IPS-18a (cell line): ENCODE results near the gene SUMF1.
A peak's percentile ranks its signal among the peaks of the same experiment; 100 is the strongest.

Source experiments
- H3K27ac ChIP-seq: one replicate; pipeline ENCODE4 v1.5.1; 2013; ENCODE audit warnings: low read length
- H3K27me3 ChIP-seq: one replicate; pipeline ENCODE4 v1.6.1; 2013; ENCODE audit warnings: mild to moderate bottlenecking, low read length; ENCODE audit not compliant: control insufficient read depth, insufficient read depth
- H3K36me3 ChIP-seq: one replicate; pipeline ENCODE4 v1.6.1; 2013; ENCODE audit warnings: low read depth, low read length; ENCODE audit not compliant: control insufficient read depth
- H3K4me1 ChIP-seq: one replicate; pipeline ENCODE4 v1.6.1; 2013; ENCODE audit warnings: low read depth, low read length; ENCODE audit not compliant: control insufficient read depth
- H3K4me3 ChIP-seq: one replicate; pipeline ENCODE4 v1.5.1; 2013; ENCODE audit warnings: low read length
- H3K9ac ChIP-seq: one replicate; pipeline ENCODE4 v1.6.1; 2013; ENCODE audit warnings: mild to moderate bottlenecking, low read length, moderate library complexity
- H3K9me3 ChIP-seq: one replicate; pipeline ENCODE4 v1.6.1; 2013; ENCODE audit warnings: low read depth, low read length; ENCODE audit not compliant: control insufficient read depth

The SUMF1 gene

DNA sequence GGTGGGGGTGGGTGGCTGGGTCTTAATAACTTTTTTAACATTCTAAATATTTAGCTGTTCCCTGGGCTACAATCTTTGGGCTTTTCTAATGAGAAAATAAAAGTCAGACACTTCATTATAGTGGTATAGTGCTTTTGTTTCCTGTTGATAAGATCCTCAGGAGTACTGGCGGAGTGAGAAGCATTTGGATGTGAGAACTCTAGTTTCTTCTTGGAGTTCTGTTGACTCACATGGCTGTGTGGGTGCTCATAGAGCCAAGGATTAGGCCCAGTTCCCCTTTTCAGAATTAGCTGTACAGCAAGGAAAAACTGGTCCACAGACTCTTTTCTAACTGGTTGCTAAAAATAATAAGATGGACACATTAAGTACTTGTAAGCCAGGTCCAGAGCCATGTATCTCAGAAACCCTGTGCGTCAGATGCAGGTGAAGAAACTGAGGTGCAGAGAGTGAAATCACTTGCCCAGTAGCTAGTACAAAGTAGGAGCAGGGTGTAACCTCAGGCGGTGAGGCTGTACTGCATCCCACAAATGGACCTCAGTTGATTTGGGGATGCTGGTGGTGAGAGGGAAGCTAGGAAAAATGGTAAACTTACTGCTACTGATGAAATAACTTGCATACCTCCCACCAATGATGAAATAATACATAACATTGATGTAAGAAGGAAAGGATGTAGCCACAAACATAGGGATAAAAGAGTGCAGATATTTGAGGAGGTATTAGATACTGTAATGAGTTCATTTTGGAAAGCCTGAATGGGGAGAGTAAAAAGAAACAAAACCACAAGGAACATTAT, 28.4 kb upstream of the SUMF1 start:
- H3K27ac ChIP-seq = no peak overlapping the region
- no peaks in the 10 kb centered on the region for H3K36me3 ChIP-seq
- H3K4me3 ChIP-seq = no peak overlapping the region
- no peak overlapping the region for H3K9ac ChIP-seq
- H3K4me1 ChIP-seq = peaks cover 10% of the 10 kb centered on the region
- no peaks in the 10 kb centered on the region for H3K9me3 ChIP-seq
- H3K27me3 ChIP-seq = peaks cover 35% of the 10 kb centered on the region

DNA sequence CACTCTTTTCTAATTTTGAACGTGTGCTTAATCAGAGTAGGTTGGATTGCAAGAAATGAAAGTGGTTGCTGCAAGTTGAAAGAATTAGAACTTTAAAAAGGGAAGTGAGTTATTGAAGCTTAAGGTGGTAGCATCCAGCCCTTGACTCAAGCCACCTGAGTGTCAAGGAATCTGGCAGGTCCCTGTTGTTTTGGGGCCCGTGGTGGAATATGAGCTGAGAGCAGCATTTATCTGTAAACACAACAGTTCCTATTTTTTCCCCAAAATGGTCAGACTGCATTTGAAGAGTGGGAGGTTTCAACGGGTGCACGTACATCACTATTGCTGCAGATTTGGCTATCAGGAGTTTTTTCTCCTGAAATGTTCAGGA, 27.8 kb upstream of the SUMF1 start:
- H3K4me1 ChIP-seq = peaks cover 10% of the 10 kb centered on the region
- H3K4me3 ChIP-seq = no peak overlapping the region
- no peak overlapping the region for H3K27ac ChIP-seq
- peaks cover 37% of the 10 kb centered on the region for H3K27me3 ChIP-seq
- H3K36me3 ChIP-seq = no peaks in the 10 kb centered on the region
- no peak overlapping the region for H3K9ac ChIP-seq
- no peaks in the 10 kb centered on the region for H3K9me3 ChIP-seq

DNA sequence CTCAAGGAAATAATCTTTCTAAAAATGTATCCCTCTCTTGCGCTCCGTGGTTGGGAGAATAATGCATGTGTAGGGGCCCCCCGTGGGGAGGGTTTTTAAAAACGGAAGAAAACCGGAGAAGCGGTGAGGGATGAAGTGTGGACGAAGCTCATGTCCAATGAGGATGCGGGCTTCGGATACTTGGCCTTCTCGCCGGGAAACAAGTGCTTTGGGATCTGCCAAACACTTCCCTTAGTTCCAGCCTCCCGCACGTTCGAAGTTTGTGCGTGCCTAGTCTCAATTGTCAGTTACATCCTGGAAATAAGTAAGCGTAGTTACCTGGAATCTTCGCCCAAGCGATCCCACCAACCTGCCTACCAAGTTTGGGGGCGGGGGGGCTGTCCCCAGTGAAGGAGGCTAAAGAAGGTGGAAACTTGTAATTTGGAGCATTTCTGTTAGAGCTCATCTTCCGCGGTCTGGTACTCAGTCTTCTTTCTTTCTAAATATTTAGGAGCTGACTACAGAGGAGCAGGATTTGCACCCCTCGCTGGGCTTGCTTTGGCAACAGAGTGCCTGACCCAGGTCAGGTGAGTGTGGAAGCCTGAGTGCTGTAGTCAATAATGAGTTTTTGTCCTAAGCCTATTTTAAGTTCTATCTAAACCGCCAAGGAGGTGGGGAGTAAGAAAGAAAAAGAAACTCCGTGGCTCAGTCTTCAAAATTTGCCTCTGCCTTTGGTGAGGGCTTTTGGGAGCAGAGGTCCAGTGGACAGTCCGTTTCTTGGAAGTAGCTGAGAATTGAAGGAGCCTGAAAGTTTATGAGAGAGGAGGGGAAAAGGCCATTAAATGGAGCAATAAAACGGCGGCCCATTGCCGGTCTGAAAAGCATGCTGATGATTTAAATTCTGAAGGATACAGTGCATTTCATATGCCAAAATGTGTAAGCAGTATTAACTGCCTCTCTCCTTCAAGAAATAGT, 27.1 kb upstream of the SUMF1 start:
- Histone ChIP-seq H3K36me3 (no peaks in the 10 kb centered on the region), H3K27ac (no peak overlapping the region), H3K9ac (peak overlapping the region; percentile 46), H3K4me1 (peaks cover 10% of the 10 kb centered on the region), H3K27me3 (peaks cover 37% of the 10 kb centered on the region), H3K4me3 (peak overlapping the region; percentile 96), H3K9me3 (no peaks in the 10 kb centered on the region)

DNA sequence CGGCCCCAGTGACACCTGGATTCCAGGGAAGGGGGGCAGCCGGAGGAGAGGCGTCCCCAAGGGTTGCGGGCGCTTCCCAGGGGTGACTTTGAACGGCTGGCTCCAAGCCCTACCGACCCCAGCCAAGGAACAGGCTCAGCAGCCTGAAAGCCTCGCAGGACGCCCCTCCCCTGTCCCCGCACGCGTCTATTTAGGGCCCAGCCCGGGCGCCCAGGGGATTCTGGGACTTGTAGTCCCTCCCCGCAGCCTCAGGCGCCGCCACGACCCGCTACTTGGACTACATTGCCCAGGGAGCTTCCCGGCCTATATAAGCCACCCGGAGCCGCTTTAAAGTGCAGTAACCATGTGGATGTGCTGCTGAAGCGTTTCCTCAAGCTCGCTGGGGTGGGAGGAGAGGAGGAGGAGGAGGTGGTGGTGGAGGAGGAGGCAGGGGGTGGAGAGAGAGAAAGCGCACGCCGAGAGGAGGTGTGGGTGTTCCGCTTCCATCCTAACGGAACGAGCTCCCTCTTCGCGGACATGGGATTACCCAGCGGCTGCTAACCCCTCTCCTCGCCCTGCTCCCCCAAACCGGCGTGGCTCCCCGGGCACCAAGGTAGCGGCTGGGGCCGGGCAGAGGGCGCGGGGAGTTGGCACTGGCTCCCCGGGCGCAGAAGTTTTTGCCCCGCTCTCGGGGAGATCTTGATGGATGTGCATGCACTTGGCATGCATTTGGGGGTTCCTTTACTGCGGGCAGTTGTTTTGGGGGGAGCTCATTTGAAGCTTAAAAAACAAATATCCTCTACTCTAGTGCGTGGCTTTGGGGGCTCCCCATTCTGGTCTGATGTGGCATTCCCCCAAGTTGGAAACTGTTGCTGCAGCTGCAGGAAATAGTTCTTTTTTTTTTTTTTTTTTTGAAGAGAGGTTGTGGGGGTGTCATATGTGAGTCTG, 26.2 kb upstream of the SUMF1 start, which contains the start of gene ITPR1:
Gene ITPR1, plus strand, starts transcription at position 335 of the 927 bp plus-strand sequence. CDS start 23,144 bp downstream, outside the sequence.
- Histone ChIP-seq H3K4me3 (peak within 1 kb of the TSS; percentile 96), H3K4me1 (peaks cover 10% of the 10 kb centered on the region), H3K9ac (peak within 1 kb of the TSS; percentile 83), H3K36me3 (no peaks in the 10 kb centered on the region), H3K27ac (peak within 1 kb of the TSS; percentile 59), H3K9me3 (no peaks in the 10 kb centered on the region), H3K27me3 (peaks cover 37% of the 10 kb centered on the region)

DNA sequence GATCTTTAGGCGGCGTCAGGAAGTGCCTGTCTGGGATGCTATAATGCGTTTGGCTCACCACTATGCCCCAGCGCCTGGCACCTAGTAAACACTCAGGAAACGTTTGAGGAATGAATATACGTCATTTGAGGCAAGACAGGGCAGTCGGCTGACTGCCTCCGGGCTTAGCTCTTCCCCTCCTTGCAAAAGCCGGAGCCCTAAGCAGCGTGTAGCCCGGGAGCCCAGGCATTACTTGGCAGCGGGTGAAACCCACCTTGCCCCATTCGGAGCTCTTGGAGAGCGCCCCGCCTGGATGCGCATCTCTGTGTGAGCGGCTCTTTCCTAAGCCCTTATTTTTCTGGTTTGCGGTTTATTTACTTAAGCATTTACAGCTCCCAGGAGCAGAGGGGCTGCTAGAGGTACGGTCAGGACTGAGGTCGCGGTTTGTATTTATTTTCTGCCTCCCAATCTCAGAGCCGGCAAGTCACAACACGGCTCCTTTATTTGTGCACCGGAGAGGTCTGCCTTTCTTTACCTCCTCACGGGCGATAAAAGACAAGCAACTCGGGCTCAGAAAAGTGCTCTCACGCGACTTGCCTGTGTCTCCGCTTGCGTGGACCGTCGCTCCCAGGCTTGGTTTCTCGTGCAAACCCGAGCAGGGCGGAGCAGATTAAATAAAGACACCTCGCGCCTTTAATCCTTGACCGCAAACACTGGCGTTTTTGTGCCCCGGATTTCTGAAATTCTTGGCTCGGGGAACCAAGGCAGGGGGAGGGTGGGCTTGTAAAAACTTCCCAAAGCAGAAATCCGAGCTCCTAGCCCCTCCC, 25.3 kb upstream of the SUMF1 start:
- Histone ChIP-seq H3K4me3 (peak overlapping the region; percentile 96), H3K9ac (peak overlapping the region; percentile 83), H3K36me3 (no peaks in the 10 kb centered on the region), H3K9me3 (no peaks in the 10 kb centered on the region), H3K27me3 (peaks cover 37% of the 10 kb centered on the region), H3K27ac (peak overlapping the region; percentile 59), H3K4me1 (peaks cover 10% of the 10 kb centered on the region)

DNA sequence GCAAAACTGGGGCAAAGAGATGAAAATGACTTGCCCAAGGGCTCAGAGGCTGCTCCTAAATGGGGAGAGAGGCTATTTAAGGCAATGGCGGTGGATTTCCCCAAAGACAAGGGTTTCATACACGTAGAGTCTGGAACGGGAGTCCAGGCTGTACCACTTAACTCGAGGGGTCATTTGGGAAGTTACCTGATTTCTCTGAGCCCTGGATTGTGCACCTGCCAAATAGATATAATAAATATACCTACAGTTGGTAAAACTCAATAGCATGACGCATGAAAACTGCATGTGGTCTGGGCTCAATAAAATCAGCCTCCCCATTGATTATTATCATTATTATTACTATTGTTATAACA, 24.8 kb upstream of the SUMF1 start:
- no peaks in the 10 kb centered on the region for H3K36me3 ChIP-seq
- peaks cover 37% of the 10 kb centered on the region for H3K27me3 ChIP-seq
- H3K9ac ChIP-seq = peak overlapping the region; percentile 83
- H3K9me3 ChIP-seq = no peaks in the 10 kb centered on the region
- peak overlapping the region; percentile 96 for H3K4me3 ChIP-seq
- H3K27ac ChIP-seq = no peak overlapping the region
- H3K4me1 ChIP-seq = peaks cover 10% of the 10 kb centered on the region

DNA sequence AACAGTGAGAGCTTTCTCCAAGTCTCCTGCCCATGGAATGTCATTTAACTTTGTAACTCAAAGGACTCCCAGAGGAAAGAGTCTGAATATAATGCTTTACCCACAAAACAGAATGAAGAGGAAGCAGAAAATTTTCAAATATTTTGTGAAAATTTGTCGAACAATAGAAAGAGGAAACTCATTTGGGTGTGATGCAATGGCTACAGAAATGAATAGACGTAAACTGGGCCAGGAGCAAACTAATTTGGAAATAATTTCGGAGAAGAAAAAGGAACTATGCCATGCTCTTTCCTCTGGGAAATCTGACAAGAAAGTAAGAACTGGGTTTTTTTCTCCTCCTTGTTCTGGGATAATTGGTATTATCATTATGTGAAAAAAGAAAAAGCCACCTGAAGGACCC, 11.2 kb upstream of the SUMF1 start:
- Histone ChIP-seq H3K4me3 (no peak overlapping the region), H3K36me3 (no peaks in the 10 kb centered on the region), H3K27ac (no peak overlapping the region), H3K27me3 (no peaks in the 10 kb centered on the region), H3K9ac (no peak overlapping the region), H3K4me1 (no peaks in the 10 kb centered on the region), H3K9me3 (no peaks in the 10 kb centered on the region)

DNA sequence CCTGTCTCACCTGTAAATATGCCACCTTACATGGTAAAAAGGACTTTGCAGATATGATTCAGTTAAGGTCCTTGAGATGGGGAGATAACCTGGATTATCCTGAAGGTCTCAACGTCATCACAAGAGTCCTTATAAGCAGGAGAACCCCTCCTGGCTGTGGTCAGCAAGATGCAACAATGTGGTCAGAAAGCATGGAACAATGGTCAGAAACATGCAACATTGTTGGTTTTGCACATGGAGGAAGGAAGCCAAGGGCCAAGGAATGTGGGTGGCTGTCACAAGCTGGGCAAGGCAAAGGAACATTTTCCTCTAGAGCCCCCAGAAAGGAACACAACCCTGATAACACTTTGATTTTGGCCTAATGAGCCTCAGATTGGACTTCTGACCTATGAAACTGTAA, 9.4 kb upstream of the SUMF1 start:
- H3K27ac ChIP-seq = no peak overlapping the region
- H3K36me3 ChIP-seq = no peaks in the 10 kb centered on the region

DNA sequence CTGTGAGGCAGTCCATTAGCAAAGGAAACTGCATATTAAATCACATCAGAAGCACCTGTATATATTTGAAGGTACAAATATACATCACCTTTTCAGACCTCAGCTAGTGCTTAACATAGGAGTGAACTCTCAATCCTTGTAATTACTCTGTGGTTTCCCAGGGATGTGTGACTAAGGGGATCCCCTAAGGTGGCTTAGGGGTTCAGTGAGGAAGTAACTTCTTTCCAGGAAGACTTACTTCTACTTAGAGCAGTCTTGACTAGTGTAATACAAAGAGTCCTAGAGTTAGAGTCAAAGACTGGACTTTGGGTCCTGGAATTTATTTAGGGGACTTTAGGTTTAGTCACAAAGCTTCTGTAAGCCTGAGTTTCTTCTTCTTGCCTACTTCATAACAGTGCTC, 8.7 kb upstream of the SUMF1 start:
- H3K9me3 ChIP-seq = no peaks in the 10 kb centered on the region
- no peaks in the 10 kb centered on the region for H3K4me1 ChIP-seq
- no peaks in the 10 kb centered on the region for H3K36me3 ChIP-seq
- no peak overlapping the region for H3K27ac ChIP-seq
- no peak overlapping the region for H3K9ac ChIP-seq
- no peaks in the 10 kb centered on the region for H3K27me3 ChIP-seq
- H3K4me3 ChIP-seq = no peak overlapping the region

More for the DNA sequence above, 9.4 kb upstream of the SUMF1 start:
- no peaks in the 10 kb centered on the region for H3K9me3 ChIP-seq
- no peak overlapping the region for H3K9ac ChIP-seq
- no peaks in the 10 kb centered on the region for H3K27me3 ChIP-seq
- no peaks in the 10 kb centered on the region for H3K4me1 ChIP-seq
- H3K4me3 ChIP-seq = no peak overlapping the region

DNA sequence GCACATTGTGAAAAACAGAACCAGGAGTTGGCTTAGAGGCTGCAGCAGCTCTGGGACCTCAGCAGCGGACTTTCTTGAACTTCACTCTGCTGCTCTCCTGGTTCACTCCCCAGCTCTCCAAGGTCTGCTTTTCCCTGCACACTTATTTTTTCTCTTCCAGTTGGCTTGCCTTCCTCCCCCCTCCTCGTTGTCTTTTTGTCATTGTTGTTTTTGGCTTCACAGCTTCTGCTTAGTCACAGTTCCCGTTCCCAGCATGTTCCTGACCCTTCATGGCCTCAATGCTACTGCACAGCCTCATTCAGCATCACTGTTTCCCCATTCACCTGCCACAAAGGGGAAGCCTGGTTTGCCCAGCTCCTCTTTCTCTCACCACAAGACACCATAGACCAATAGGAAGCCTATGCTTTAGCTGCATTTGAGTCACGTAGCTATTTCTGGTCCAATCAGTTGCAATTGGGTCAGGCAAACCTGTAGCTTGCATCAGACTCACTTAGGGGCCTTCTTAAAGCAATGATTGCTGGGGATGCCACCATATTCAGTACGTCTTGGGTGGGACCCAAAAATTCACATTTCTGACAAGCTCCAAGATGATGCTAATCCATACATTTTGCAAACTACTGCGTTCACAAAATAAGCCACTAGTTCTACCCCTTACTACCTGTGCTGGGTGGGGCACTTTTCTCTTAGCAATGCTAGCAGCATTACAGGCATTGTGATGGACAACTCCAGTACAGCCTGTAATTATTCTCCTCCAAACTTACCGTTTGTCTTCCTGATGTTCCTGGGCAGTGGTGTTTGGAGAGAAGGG, 7.8 kb upstream of the SUMF1 start:
- H3K4me1 ChIP-seq = no peaks in the 10 kb centered on the region
- H3K9ac ChIP-seq = no peak overlapping the region
- H3K27ac ChIP-seq = no peak overlapping the region
- no peak overlapping the region for H3K4me3 ChIP-seq
- H3K27me3 ChIP-seq = no peaks in the 10 kb centered on the region
- H3K9me3 ChIP-seq = no peaks in the 10 kb centered on the region
- H3K36me3 ChIP-seq = no peaks in the 10 kb centered on the region
